Body of pancreas (tissue), 4 donors: ENCODE results near the gene LDLRAD4.

Source experiments
- POLR2A ChIP-seq, 3 donors: fragments of 450-650 bp; IDR thresholded peaks; one replicate each; pipeline ENCODE4 v1.6.1; 2016; ENCODE audit warnings: antibody characterized with exemption in 3 of 3, mild to moderate bottlenecking in 2 of 3
- TF ChIP-seq, protein P1 (sequence below), 7 experiments: fragments of 450-650 bp in 4 of 7; fragments of 200-600 bp in 3 of 7; sonication (generic) in 3 of 7; IDR thresholded peaks; one replicate each; pipeline ENCODE4 v1.5.1; 2016 to 2019; ENCODE audit warnings: antibody characterized with exemption in 7 of 7

DNA sequence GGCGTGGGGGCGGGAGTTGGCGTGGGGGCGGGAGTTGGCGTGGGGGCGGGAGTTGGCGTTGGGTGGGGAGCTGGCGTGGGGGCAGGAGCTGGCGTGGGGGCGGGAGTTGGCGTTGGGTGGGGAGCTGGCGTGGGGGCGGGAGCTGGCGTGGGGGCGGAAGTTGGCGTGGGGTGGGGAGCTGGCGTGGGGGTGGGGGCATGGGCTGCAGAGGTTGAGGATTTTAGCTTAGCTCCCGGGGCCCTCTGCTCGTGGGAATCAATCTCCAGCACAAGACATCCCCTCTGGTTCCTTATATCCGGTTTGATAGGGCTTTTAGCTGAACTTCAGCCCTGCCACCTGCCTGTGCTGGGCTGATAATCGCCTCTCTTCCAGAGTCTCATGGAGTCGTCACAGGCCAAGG lies 177.0 kb downstream of the LDLRAD4 start:
- TF ChIP-seq POLR2A (IDR thresholded peaks at IDR 0.05): no peak
- TF ChIP-seq, protein P1, sequence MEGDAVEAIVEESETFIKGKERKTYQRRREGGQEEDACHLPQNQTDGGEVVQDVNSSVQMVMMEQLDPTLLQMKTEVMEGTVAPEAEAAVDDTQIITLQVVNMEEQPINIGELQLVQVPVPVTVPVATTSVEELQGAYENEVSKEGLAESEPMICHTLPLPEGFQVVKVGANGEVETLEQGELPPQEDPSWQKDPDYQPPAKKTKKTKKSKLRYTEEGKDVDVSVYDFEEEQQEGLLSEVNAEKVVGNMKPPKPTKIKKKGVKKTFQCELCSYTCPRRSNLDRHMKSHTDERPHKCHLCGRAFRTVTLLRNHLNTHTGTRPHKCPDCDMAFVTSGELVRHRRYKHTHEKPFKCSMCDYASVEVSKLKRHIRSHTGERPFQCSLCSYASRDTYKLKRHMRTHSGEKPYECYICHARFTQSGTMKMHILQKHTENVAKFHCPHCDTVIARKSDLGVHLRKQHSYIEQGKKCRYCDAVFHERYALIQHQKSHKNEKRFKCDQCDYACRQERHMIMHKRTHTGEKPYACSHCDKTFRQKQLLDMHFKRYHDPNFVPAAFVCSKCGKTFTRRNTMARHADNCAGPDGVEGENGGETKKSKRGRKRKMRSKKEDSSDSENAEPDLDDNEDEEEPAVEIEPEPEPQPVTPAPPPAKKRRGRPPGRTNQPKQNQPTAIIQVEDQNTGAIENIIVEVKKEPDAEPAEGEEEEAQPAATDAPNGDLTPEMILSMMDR (IDR thresholded peaks at IDR 0.05): no peak
